ENCODE results near the gene P3H3.
"Not testable (repeated sequence)": the region's sequence is repeated elsewhere in the genome, so short reads cannot be mapped to it uniquely, and the experiment has no call there.

Gene P3H3

GRCh38 chr12:6867413-6868210 is 39.4 kb downstream of the P3H3 start, which contains the start of gene TPI1:
TPI1 (plus strand) TSS chr12:6867531; CDS start chr12:6867567, 36 bp downstream.
- peak; percentile 81 for DNase-seq (ENCODE audit: low spot score)

- DNase-seq (ENCODE audit: low spot score) = peak; percentile 59
Measured at GRCh38 chr12:6868211-6869048, 40.2 kb downstream of the P3H3 start.

GRCh38 chr12:6869049-6870021 is 41.1 kb downstream of the P3H3 start:
- peak; percentile 63 for DNase-seq (ENCODE audit: low spot score)

- not testable (repeated sequence) for DNase-seq (ENCODE audit: low spot score)
Measured at GRCh38 chr12:6870304-6870703, 42.1 kb downstream of the P3H3 start.

GRCh38 chr12:6871052-6871957 is 43.1 kb downstream of the P3H3 start:
- no peak for DNase-seq (ENCODE audit: low spot score)

GRCh38 chr12:6872073-6873048 is 44.2 kb downstream of the P3H3 start:
- DNase-seq (ENCODE audit: low spot score) = peak; percentile 73

- peak; percentile 91 for DNase-seq (ENCODE audit: low spot score)
Measured at GRCh38 chr12:6873094-6874014, 45.1 kb downstream of the P3H3 start, which contains the start of gene SPSB2. SPSB2 (minus strand) TSS chr12:6873303; CDS start chr12:6872901, 402 bp downstream.

GRCh38 chr12:6874015-6874368 is 45.8 kb downstream of the P3H3 start:
- not testable (repeated sequence) for DNase-seq (ENCODE audit: low spot score)

- DNase-seq (ENCODE audit: low spot score) = not testable (repeated sequence)
Measured at GRCh38 chr12:6879824-6880223, 51.6 kb downstream of the P3H3 start.

- no peak for DNase-seq (ENCODE audit: low spot score)
Measured at GRCh38 chr12:6883252-6883651, 55.0 kb downstream of the P3H3 start.

- no peak for DNase-seq (ENCODE audit: low spot score)
Measured at GRCh38 chr12:6883683-6884082, 55.5 kb downstream of the P3H3 start.

GRCh38 chr12:6884539-6884938 is 56.3 kb downstream of the P3H3 start:
- no peak for DNase-seq (ENCODE audit: low spot score)

- DNase-seq (ENCODE audit: low spot score) = not testable (repeated sequence)
Measured at GRCh38 chr12:6886206-6886999, 58.2 kb downstream of the P3H3 start.

GRCh38 chr12:6887460-6887859 is 59.3 kb downstream of the P3H3 start:
- no peak for DNase-seq (ENCODE audit: low spot score)

GRCh38 chr12:6888360-6888759 is 60.2 kb downstream of the P3H3 start:
- DNase-seq (ENCODE audit: low spot score) = no peak

- DNase-seq (ENCODE audit: low spot score) = not testable (repeated sequence)
Measured at GRCh38 chr12:6888794-6889193, 60.6 kb downstream of the P3H3 start.
